WTC11 (cell line): Measurements from ENCODE around the gene WWP2.

Experiments used
- NFE2L1 ChIP-seq: sonication (generic); formaldehyde crosslinking; IDR thresholded peaks from 2 replicates; pipeline ENCODE4 v1.8.1; 2023; ENCODE audit warnings: missing genetic modification reagents
- RELA ChIP-seq: sonication (generic); formaldehyde crosslinking; IDR thresholded peaks from 2 replicates; pipeline ENCODE4 v1.8.1; 2022; ENCODE audit warnings: missing genetic modification reagents, mild to moderate bottlenecking, borderline replicate concordance

DNA sequence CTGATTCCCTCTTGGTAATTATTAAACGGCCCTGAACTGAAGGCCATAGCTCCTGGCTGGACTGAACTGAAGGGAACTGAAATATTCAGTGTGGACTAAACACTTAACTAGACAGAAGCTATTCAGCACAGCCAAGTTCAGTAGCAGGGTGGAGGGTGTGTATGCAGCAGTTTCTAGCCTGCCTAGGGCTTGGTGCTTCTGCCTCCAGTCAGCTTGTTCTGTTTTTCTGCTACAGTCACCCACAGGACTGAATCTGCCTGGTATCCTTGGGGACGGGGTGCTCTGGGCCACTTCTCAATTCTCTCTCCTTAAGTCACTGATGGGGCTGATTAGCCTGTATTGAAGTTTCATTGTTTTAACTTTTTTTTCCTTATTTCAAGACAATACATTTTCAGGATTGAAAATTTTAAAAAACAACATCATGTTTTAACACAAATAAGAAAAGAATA is 77.1 kb downstream of the WWP2 start:
- TF ChIP-seq RELA (CRISPR knock-in tag) (no peak), NFE2L1 (no peak)
